ENCODE measurements around the gene MARVELD1.
A peak's percentile ranks its signal among the peaks of the same experiment; 100 is the strongest.
"Not testable (repeated sequence)": the region's sequence is repeated elsewhere in the genome, so short reads cannot be mapped to it uniquely, and the experiment has no call there.

MARVELD1 gene

GRCh38 chr10:97713339-97713825, at the start of gene MARVELD1:
Gene MARVELD1, plus strand, starts transcription at chr10:97713730. Its CDS starts 147 bp downstream, at chr10:97713877.
- DNase-seq (ENCODE audit: low spot score), result peak; percentile 86

GRCh38 chr10:97664282-97664850, 49.2 kb upstream of the MARVELD1 start:
- DNase-seq (ENCODE audit: low spot score), result no peak

GRCh38 chr10:97666992-97667391, 46.5 kb upstream of the MARVELD1 start:
- no peak for DNase-seq (ENCODE audit: low spot score)

- no peak for DNase-seq (ENCODE audit: low spot score)
Observed at GRCh38 chr10:97667463-97667862, 46.1 kb upstream of the MARVELD1 start.

GRCh38 chr10:97669571-97669970, 44.0 kb upstream of the MARVELD1 start:
- DNase-seq (ENCODE audit: low spot score), result no peak

GRCh38 chr10:97673736-97674525, 39.6 kb upstream of the MARVELD1 start:
- peak; percentile 39 for DNase-seq (ENCODE audit: low spot score)

GRCh38 chr10:97675222-97675621, 38.3 kb upstream of the MARVELD1 start:
- no peak for DNase-seq (ENCODE audit: low spot score)

GRCh38 chr10:97676770-97677581, 36.6 kb upstream of the MARVELD1 start:
- DNase-seq (ENCODE audit: low spot score), result peak; percentile 74

- DNase-seq (ENCODE audit: low spot score), result no peak
Observed at GRCh38 chr10:97679594-97679993, 33.9 kb upstream of the MARVELD1 start.

GRCh38 chr10:97682042-97682441, 31.5 kb upstream of the MARVELD1 start:
- no peak for DNase-seq (ENCODE audit: low spot score)

GRCh38 chr10:97683556-97684367, 29.8 kb upstream of the MARVELD1 start:
- peak; percentile 39 for DNase-seq (ENCODE audit: low spot score)

GRCh38 chr10:97684368-97684713, 29.2 kb upstream of the MARVELD1 start:
- not testable (repeated sequence) for DNase-seq (ENCODE audit: low spot score)

GRCh38 chr10:97684866-97685394, 28.6 kb upstream of the MARVELD1 start:
- DNase-seq (ENCODE audit: low spot score), result no peak

GRCh38 chr10:97685395-97685958, 28.1 kb upstream of the MARVELD1 start:
- DNase-seq (ENCODE audit: low spot score), result peak; percentile 32

- no peak for DNase-seq (ENCODE audit: low spot score)
Observed at GRCh38 chr10:97686301-97686961, 27.1 kb upstream of the MARVELD1 start.

- DNase-seq (ENCODE audit: low spot score), result peak; percentile 96
Observed at GRCh38 chr10:97686962-97687784, 26.4 kb upstream of the MARVELD1 start, which contains the start of gene AVPI1. Gene AVPI1, minus strand, starts transcription at chr10:97687241. Its CDS starts 7,336 bp downstream, at chr10:97679905.

GRCh38 chr10:97687785-97688781, 25.4 kb upstream of the MARVELD1 start:
- peak; percentile 33 for DNase-seq (ENCODE audit: low spot score)

GRCh38 chr10:97689559-97690020, 23.9 kb upstream of the MARVELD1 start:
- DNase-seq (ENCODE audit: low spot score), result peak; percentile 82

Data from AG20443 (cell line).